Pancreas (tissue), 10 donors: Measurements from ENCODE around the gene TPCN2. TPM values are rescaled to one million over a fixed set of nuclear protein-coding genes. Genes with fewer than 3 reads are reported as not detected.
A peak's percentile ranks its signal among the peaks of the same experiment; 100 is the strongest.

Source experiments
- ATAC-seq, 4 donors: fragments of 200-7000 bp; cut with Tn5 transposase; one replicate each; pipeline versions ENCODE4 v1.8.0 to v1.9.1; 2020; ENCODE audit warnings: mild to moderate bottlenecking in 4 of 4, moderate library complexity in 4 of 4
- DNase-seq, 6 donors: peaks; one replicate each; pipeline ENCODE4 v3.0.0-alpha.2; 2020
- FAIRE-seq: peaks from 2 replicates; lab custom pipeline; 2012; peaks lifted over from hg19 to GRCh38; lab: Jason Lieb, UNC
- H3K27ac ChIP-seq, 4 donors: fragments of 200-600 bp; sonication (generic); 1 replicate in 3 of 4; 2 replicates in 1 of 4; pipeline versions ENCODE4 v1.5.0 to v1.8.0; 2020
- H3K27me3 ChIP-seq, 4 donors: fragments of 200-600 bp; one replicate each; pipeline ENCODE4 v1.8.0; 2021
- H3K36me3 ChIP-seq, 3 donors: fragments of 200-600 bp; sonication (generic) in 1 of 3; one replicate each; pipeline versions ENCODE4 v1.5.0 to v1.8.0; 2020 to 2021
- H3K4me1 ChIP-seq, 3 donors: fragments of 200-600 bp; one replicate each; pipeline ENCODE4 v1.8.0; 2021
- H3K4me3 ChIP-seq, 4 donors: fragments of 200-600 bp; sonication (generic) in 2 of 4; one replicate each; pipeline versions ENCODE4 v1.5.0 to v1.8.0; 2020 to 2021
- H3K9me3 ChIP-seq, 4 donors: fragments of 200-600 bp; one replicate each; pipeline ENCODE4 v1.8.0; 2021
- WGBS, 2 donors: extraction: QIAGEN DNeasy Blood & Tissue Kit; methylation state at CpG; one replicate each; pipeline ENCODE4 v1.1.7; 2013; 5-methylcytosine and 5-hydroxymethylcytosine counted together
- intact Hi-C, 3 donors: fragments of 100-400 bp; cut with DNase I; formaldehyde crosslinking; loops; one replicate each; pipeline versions ENCODE4 v1.11.1 to v1.14.2; 2022
- polyA plus RNA-seq, 2 donors: library from polyadenylated mRNA; stranded (reverse); fragments of 200-250 nt; gene quantifications; one replicate each; pipeline ENCODE4 v1.2.3, GENCODE V29; 2013
- total RNA-seq, 6 donors: library from RNA; stranded (reverse); fragmentation: NEBNext Ultra II Directional in 4 of 6; extraction: Animal tissue kit (Norgen Biotek cat#: 25700) in 4 of 6; gene quantifications; one replicate each; pipeline versions ENCODE4 v1.2.1 to v1.2.4, GENCODE V29; 2021 to 2023
- TF ChIP-seq, protein P1 (sequence below), 4 donors: fragments of 200-600 bp; sonication (generic) in 3 of 4; IDR thresholded peaks; one replicate each; pipeline versions ENCODE4 v1.5.0 to v1.8.0; 2021; ENCODE audit warnings: antibody characterized with exemption in 4 of 4
- donor health status: healthy with polysubstance abuse.
- donor health status: DM: no; HTN: no; CAD: no; lungs with moderate emphysema.
- donor health status: DM: no; HTN: no; CAD: no.
- donor health status: control.
- donor health status: control.
- donor health status: Bipolar disorder and iron deficiency.
- donor health status: DM: yes; HTN: yes; CAD: no.
- donor health status: DM: no; HTN: no; CAD: no.
- donor health status: DM: no; HTN: no; CAD: no.
- donor health status: DM: yes; HTN: yes; CAD: no.

TPCN2 gene
- total and polyA plus RNA-seq, 8 donors: 5.6 to 13.5 (median 9.9) TPM

DNA sequence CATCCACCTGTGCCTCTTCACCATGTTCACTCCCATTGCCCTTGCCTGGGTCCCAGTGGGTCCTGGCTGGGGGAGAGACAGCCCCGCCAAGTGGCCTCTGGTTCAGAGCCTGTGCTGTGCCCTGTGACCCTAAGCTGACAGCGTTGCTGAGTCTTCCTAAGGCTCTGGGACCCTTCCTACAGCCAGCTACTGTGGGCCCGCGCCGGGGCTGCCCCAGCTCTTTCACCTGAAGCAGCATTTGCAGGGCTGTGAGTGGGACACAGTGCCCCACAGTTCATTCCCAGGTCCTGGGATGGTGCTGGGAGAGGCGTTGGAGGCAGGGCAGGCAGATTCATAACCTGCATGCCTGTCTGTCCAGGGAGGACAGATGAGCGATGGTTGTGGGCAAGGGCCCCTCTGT lies 10.7 kb downstream of the TPCN2 start:
- Histone ChIP-seq H3K27ac (no peak overlapping the region), H3K9me3 (no peaks in the 10 kb centered on the region), H3K27me3 (no peaks in the 10 kb centered on the region), H3K4me3 (no peak overlapping the region), H3K36me3 (no peaks in the 10 kb centered on the region), H3K4me1 (no peaks in the 10 kb centered on the region)
- WGBS, 2 donors: 93 to 96% methylated on average over 7 of the region's 7 CpGs
- intact Hi-C loops: no loop called here
- DNase-seq: peak in 1 of 6 donors; percentile 50
- FAIRE-seq: no peak
- ATAC-seq: no peak
- TF ChIP-seq, protein P1, sequence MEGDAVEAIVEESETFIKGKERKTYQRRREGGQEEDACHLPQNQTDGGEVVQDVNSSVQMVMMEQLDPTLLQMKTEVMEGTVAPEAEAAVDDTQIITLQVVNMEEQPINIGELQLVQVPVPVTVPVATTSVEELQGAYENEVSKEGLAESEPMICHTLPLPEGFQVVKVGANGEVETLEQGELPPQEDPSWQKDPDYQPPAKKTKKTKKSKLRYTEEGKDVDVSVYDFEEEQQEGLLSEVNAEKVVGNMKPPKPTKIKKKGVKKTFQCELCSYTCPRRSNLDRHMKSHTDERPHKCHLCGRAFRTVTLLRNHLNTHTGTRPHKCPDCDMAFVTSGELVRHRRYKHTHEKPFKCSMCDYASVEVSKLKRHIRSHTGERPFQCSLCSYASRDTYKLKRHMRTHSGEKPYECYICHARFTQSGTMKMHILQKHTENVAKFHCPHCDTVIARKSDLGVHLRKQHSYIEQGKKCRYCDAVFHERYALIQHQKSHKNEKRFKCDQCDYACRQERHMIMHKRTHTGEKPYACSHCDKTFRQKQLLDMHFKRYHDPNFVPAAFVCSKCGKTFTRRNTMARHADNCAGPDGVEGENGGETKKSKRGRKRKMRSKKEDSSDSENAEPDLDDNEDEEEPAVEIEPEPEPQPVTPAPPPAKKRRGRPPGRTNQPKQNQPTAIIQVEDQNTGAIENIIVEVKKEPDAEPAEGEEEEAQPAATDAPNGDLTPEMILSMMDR (IDR thresholded peaks at IDR 0.05): no peak

DNA sequence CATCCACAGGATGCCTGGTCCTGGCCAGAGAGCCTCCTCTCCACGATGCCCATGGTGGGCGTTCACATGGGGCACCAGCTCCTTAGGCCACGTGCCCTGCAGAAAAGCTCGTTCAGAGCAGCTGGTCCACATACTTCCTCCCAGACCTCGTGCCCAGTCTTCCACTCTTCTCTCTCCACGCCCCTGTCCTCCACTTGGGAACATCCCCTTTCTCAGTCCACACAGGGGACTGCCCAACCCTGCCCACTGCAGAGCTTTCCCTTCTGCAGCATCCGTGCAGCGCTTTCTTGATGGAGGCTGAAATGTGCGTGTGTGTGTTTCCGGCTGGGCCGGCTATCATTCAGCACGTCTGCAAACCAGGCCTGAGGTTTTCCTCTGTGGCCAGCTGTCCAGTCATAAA lies 11.3 kb downstream of the TPCN2 start:
- DNase-seq (no peak), FAIRE-seq (no peak), ATAC-seq (no peak)
- no peak overlapping the region for H3K4me3 ChIP-seq
- H3K27me3 ChIP-seq: no peaks in the 10 kb centered on the region
- intact Hi-C loops: no loop called here
- no peaks in the 10 kb centered on the region for H3K9me3 ChIP-seq
- TF ChIP-seq, protein P1 (IDR thresholded peaks at IDR 0.05): no peak
- H3K36me3 ChIP-seq: no peaks in the 10 kb centered on the region
- H3K4me1 ChIP-seq: no peaks in the 10 kb centered on the region
- WGBS, 2 donors: 91 to 93% methylated on average over 12 of the region's 12 CpGs
- no peak overlapping the region for H3K27ac ChIP-seq

- intact Hi-C loops: no loop called here
These were observed 12.3 kb downstream of the TPCN2 start for GRCh38 chr11:69060806-69061712.

DNA sequence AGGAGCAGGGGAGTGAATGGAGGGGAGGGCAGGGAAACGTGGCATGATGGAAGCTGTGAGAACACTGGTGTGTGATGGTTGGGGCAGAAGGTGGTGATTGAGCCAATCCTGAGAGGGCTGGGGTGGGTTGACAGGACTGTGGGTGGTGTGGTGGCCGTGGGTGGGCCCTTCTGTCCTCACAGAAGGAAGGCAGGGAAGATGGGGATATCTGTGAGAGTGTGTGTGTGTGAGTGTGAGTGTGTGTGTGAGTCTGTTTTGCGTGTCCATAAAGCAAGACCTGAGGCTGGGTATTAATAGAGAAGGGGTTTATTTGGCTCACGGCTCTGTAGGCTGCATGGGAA lies 13.0 kb downstream of the TPCN2 start:
- TF ChIP-seq, protein P1 (IDR thresholded peaks at IDR 0.05): no peak
- H3K4me1 ChIP-seq: no peaks in the 10 kb centered on the region
- FAIRE-seq (no peak), DNase-seq (no peak), ATAC-seq (no peak)
- H3K27me3 ChIP-seq: no peaks in the 10 kb centered on the region
- H3K4me3 ChIP-seq: no peak overlapping the region
- H3K9me3 ChIP-seq: no peaks in the 10 kb centered on the region
- intact Hi-C loops: no loop called here
- no peaks in the 10 kb centered on the region for H3K36me3 ChIP-seq
- WGBS, 2 donors: 82 to 83% methylated on average over 4 of the region's 4 CpGs
- no peak overlapping the region for H3K27ac ChIP-seq

More at GRCh38 chr11:69060806-69061712, 12.3 kb downstream of the TPCN2 start:
- no peaks in the 10 kb centered on the region for H3K4me1 ChIP-seq
- WGBS, 2 donors: 85 to 87% methylated on average over 25 of the region's 25 CpGs
- TF ChIP-seq, protein P1 (IDR thresholded peaks at IDR 0.05): no peak
- H3K9me3 ChIP-seq: no peaks in the 10 kb centered on the region
- H3K27me3 ChIP-seq: no peaks in the 10 kb centered on the region
- DNase-seq (no peak), FAIRE-seq (no peak), ATAC-seq (no peak)
- no peaks in the 10 kb centered on the region for H3K36me3 ChIP-seq
- no peak overlapping the region for H3K27ac ChIP-seq
- no peak overlapping the region for H3K4me3 ChIP-seq
